GM19043 (cell line): ENCODE results near the gene PVRIG.
"Not testable (repeated sequence)": the region's sequence is repeated elsewhere in the genome, so short reads cannot be mapped to it uniquely, and the experiment has no call there.

ENCODE experiments used
- ATAC-seq: cut with Tn5 transposase; IDR thresholded peaks from one replicate; pipeline ENCODE4 v1.9.1; 2021; ENCODE audit warnings: low read depth; ENCODE audit not compliant: unreplicated experiment

Gene PVRIG

GRCh38 chr7:100223376-100223927 lies 3.7 kb downstream of the PVRIG start:
- ATAC-seq, result not testable (repeated sequence)

- ATAC-seq, result not testable (repeated sequence)
These were observed 5.1 kb downstream of the PVRIG start for GRCh38 chr7:100224891-100225290.

- ATAC-seq, result not testable (repeated sequence)
These were observed 15.0 kb downstream of the PVRIG start for GRCh38 chr7:100234660-100235317.

- not testable (repeated sequence) for ATAC-seq
These were observed 20.2 kb downstream of the PVRIG start for GRCh38 chr7:100239975-100240374.

GRCh38 chr7:100243385-100243784 lies 23.6 kb downstream of the PVRIG start:
- ATAC-seq, result not testable (repeated sequence)

- not testable (repeated sequence) for ATAC-seq
These were observed 25.3 kb downstream of the PVRIG start for GRCh38 chr7:100244988-100245605.

- ATAC-seq, result not testable (repeated sequence)
These were observed 26.5 kb downstream of the PVRIG start for GRCh38 chr7:100246121-100246864.

GRCh38 chr7:100246865-100247137 lies 27.1 kb downstream of the PVRIG start:
- ATAC-seq, result not testable (repeated sequence)

GRCh38 chr7:100247152-100247757 lies 27.5 kb downstream of the PVRIG start:
- no peak for ATAC-seq

- ATAC-seq, result no peak
These were observed 28.7 kb downstream of the PVRIG start for GRCh38 chr7:100248483-100248882.

GRCh38 chr7:100257017-100257416 lies 37.3 kb downstream of the PVRIG start:
- ATAC-seq, result no peak

- not testable (repeated sequence) for ATAC-seq
These were observed 40.2 kb downstream of the PVRIG start for GRCh38 chr7:100259984-100260383.

GRCh38 chr7:100262896-100263295 lies 43.1 kb downstream of the PVRIG start:
- not testable (repeated sequence) for ATAC-seq

GRCh38 chr7:100264223-100264622 lies 44.5 kb downstream of the PVRIG start:
- not testable (repeated sequence) for ATAC-seq

GRCh38 chr7:100264669-100265165 lies 45.0 kb downstream of the PVRIG start:
- not testable (repeated sequence) for ATAC-seq

GRCh38 chr7:100265851-100266250 lies 46.1 kb downstream of the PVRIG start:
- ATAC-seq, result not testable (repeated sequence)

- no peak for ATAC-seq
These were observed 47.0 kb downstream of the PVRIG start for GRCh38 chr7:100266576-100267354.

GRCh38 chr7:100267648-100268047 lies 47.9 kb downstream of the PVRIG start:
- no peak for ATAC-seq

GRCh38 chr7:100268882-100269281 lies 49.1 kb downstream of the PVRIG start:
- not testable (repeated sequence) for ATAC-seq
